HL-60 (cell line): ENCODE measurements around the gene SELP.

Source experiments
- CTCF ChIP-seq: IDR thresholded peaks from one replicate; pipeline ENCODE4 v1.5.1; 2011; ENCODE audit warnings: low read length, control low read depth, inconsistent platforms; ENCODE audit not compliant: insufficient read depth
- GABPA ChIP-seq: IDR thresholded peaks from 2 replicates; pipeline ENCODE4 v1.6.1; 2012; ENCODE audit warnings: low read depth
- POLR2AphosphoS5 ChIP-seq: IDR thresholded peaks from 2 replicates; pipeline ENCODE4 v1.6.1; 2012; ENCODE audit warnings: low read depth
- REST ChIP-seq: IDR thresholded peaks from 2 replicates; pipeline ENCODE4 v1.6.1; 2012; ENCODE audit warnings: low read depth; ENCODE audit not compliant: insufficient replicate concordance
- SPI1 ChIP-seq: IDR thresholded peaks from 2 replicates; pipeline ENCODE4 v1.6.1; 2012; ENCODE audit warnings: low read depth, mild to moderate bottlenecking, borderline replicate concordance

GRCh38 chr1:169586395-169587255, 43.3 kb downstream of the SELP start, which contains the start of gene F5:
- TF ChIP-seq CTCF (peak; percentile 65), REST (no peak), GABPA (no peak), SPI1 (no peak), POLR2AphosphoS5 (no peak)
